ENCODE measurements around the gene VPS50. TPM values are rescaled to one million over a fixed set of nuclear protein-coding genes. Genes with fewer than 3 reads are reported as not detected.

VPS50 gene
- total RNA-seq, 1 donor = 27.4 TPM

GRCh38 chr7:93226310-93226709 lies 5.9 kb upstream of the VPS50 start, which contains the start of gene HEPACAM2:
HEPACAM2 (minus strand) TSS chr7:93226469.
- Histone ChIP-seq H3K27me3 (ENCODE audit: insufficient read depth, low read length) (no peaks in the 10 kb centered on the region), H3K4me1 (ENCODE audit: insufficient read depth, low read length) (peaks cover 5% of the 10 kb centered on the region), H3K9me3 (ENCODE audit: low read depth, low read length) (no peaks in the 10 kb centered on the region), H3K4me3 (ENCODE audit: low read length) (no peak within 1 kb of the TSS)

- no peaks in the 10 kb centered on the region for H3K9me3 ChIP-seq (ENCODE audit: low read depth, low read length)
- peaks cover 14% of the 10 kb centered on the region for H3K4me1 ChIP-seq (ENCODE audit: insufficient read depth, low read length)
- H3K27me3 ChIP-seq (ENCODE audit: insufficient read depth, low read length) = no peaks in the 10 kb centered on the region
- H3K4me3 ChIP-seq (ENCODE audit: low read length) = no peak overlapping the region
Measured at GRCh38 chr7:93228302-93228701, 3.9 kb upstream of the VPS50 start.

- no peaks in the 10 kb centered on the region for H3K9me3 ChIP-seq (ENCODE audit: low read depth, low read length)
- H3K4me3 ChIP-seq (ENCODE audit: low read length) = peak overlapping the region; percentile 84
- no peaks in the 10 kb centered on the region for H3K27me3 ChIP-seq (ENCODE audit: insufficient read depth, low read length)
- peaks cover 14% of the 10 kb centered on the region for H3K4me1 ChIP-seq (ENCODE audit: insufficient read depth, low read length)
Measured at GRCh38 chr7:93231259-93231658, 907 bp upstream of the VPS50 start.

- H3K4me3 ChIP-seq (ENCODE audit: low read length) = peak overlapping the region; percentile 84
- no peaks in the 10 kb centered on the region for H3K9me3 ChIP-seq (ENCODE audit: low read depth, low read length)
- H3K4me1 ChIP-seq (ENCODE audit: insufficient read depth, low read length) = peaks cover 14% of the 10 kb centered on the region
- no peaks in the 10 kb centered on the region for H3K27me3 ChIP-seq (ENCODE audit: insufficient read depth, low read length)
Measured at GRCh38 chr7:93232673-93233018, 480 bp downstream of the VPS50 start.

- H3K9me3 ChIP-seq (ENCODE audit: low read depth, low read length) = no peaks in the 10 kb centered on the region
- H3K27me3 ChIP-seq (ENCODE audit: insufficient read depth, low read length) = no peaks in the 10 kb centered on the region
- no peak overlapping the region for H3K4me3 ChIP-seq (ENCODE audit: low read length)
- H3K4me1 ChIP-seq (ENCODE audit: insufficient read depth, low read length) = peaks cover 11% of the 10 kb centered on the region
Measured at GRCh38 chr7:93235541-93235940, 3.4 kb downstream of the VPS50 start.

- Histone ChIP-seq H3K9me3 (ENCODE audit: low read depth, low read length) (no peaks in the 10 kb centered on the region), H3K4me3 (ENCODE audit: low read length) (no peak overlapping the region), H3K4me1 (ENCODE audit: insufficient read depth, low read length) (no peaks in the 10 kb centered on the region), H3K27me3 (ENCODE audit: insufficient read depth, low read length) (no peaks in the 10 kb centered on the region)
Measured at GRCh38 chr7:93238131-93238530, 6.0 kb downstream of the VPS50 start.

- H3K27me3 ChIP-seq (ENCODE audit: insufficient read depth, low read length) = no peaks in the 10 kb centered on the region
- no peaks in the 10 kb centered on the region for H3K9me3 ChIP-seq (ENCODE audit: low read depth, low read length)
- H3K4me1 ChIP-seq (ENCODE audit: insufficient read depth, low read length) = no peaks in the 10 kb centered on the region
- H3K4me3 ChIP-seq (ENCODE audit: low read length) = no peak overlapping the region
Measured at GRCh38 chr7:93238748-93239147, 6.6 kb downstream of the VPS50 start.

- no peaks in the 10 kb centered on the region for H3K9me3 ChIP-seq (ENCODE audit: low read depth, low read length)
- H3K4me1 ChIP-seq (ENCODE audit: insufficient read depth, low read length) = no peaks in the 10 kb centered on the region
Measured at GRCh38 chr7:93239824-93240223, 7.7 kb downstream of the VPS50 start.

GRCh38 chr7:93242106-93242505 lies 9.9 kb downstream of the VPS50 start:
- H3K4me1 ChIP-seq (ENCODE audit: insufficient read depth, low read length) = no peaks in the 10 kb centered on the region
- no peaks in the 10 kb centered on the region for H3K9me3 ChIP-seq (ENCODE audit: low read depth, low read length)
- no peaks in the 10 kb centered on the region for H3K27me3 ChIP-seq (ENCODE audit: insufficient read depth, low read length)
- H3K4me3 ChIP-seq (ENCODE audit: low read length) = no peak overlapping the region

More at GRCh38 chr7:93239824-93240223, 7.7 kb downstream of the VPS50 start:
- H3K27me3 ChIP-seq (ENCODE audit: insufficient read depth, low read length) = no peaks in the 10 kb centered on the region
- H3K4me3 ChIP-seq (ENCODE audit: low read length) = no peak overlapping the region

- H3K4me3 ChIP-seq (ENCODE audit: low read length) = no peak overlapping the region
- H3K9me3 ChIP-seq (ENCODE audit: low read depth, low read length) = no peaks in the 10 kb centered on the region
- no peaks in the 10 kb centered on the region for H3K4me1 ChIP-seq (ENCODE audit: insufficient read depth, low read length)
- no peaks in the 10 kb centered on the region for H3K27me3 ChIP-seq (ENCODE audit: insufficient read depth, low read length)
Measured at GRCh38 chr7:93245525-93246432, 13.6 kb downstream of the VPS50 start.

- Histone ChIP-seq H3K4me3 (ENCODE audit: low read length) (no peak overlapping the region), H3K4me1 (ENCODE audit: insufficient read depth, low read length) (no peaks in the 10 kb centered on the region), H3K27me3 (ENCODE audit: insufficient read depth, low read length) (no peaks in the 10 kb centered on the region), H3K9me3 (ENCODE audit: low read depth, low read length) (no peaks in the 10 kb centered on the region)
Measured at GRCh38 chr7:93249491-93250148, 17.5 kb downstream of the VPS50 start.

- H3K9me3 ChIP-seq (ENCODE audit: low read depth, low read length) = no peaks in the 10 kb centered on the region
- no peak overlapping the region for H3K4me3 ChIP-seq (ENCODE audit: low read length)
- H3K27me3 ChIP-seq (ENCODE audit: insufficient read depth, low read length) = no peaks in the 10 kb centered on the region
- no peaks in the 10 kb centered on the region for H3K4me1 ChIP-seq (ENCODE audit: insufficient read depth, low read length)
Measured at GRCh38 chr7:93258661-93259060, 26.5 kb downstream of the VPS50 start.

GRCh38 chr7:93262535-93262934 lies 30.4 kb downstream of the VPS50 start:
- no peaks in the 10 kb centered on the region for H3K4me1 ChIP-seq (ENCODE audit: insufficient read depth, low read length)
- no peaks in the 10 kb centered on the region for H3K27me3 ChIP-seq (ENCODE audit: insufficient read depth, low read length)
- H3K9me3 ChIP-seq (ENCODE audit: low read depth, low read length) = no peaks in the 10 kb centered on the region
- no peak overlapping the region for H3K4me3 ChIP-seq (ENCODE audit: low read length)

- Histone ChIP-seq H3K4me1 (ENCODE audit: insufficient read depth, low read length) (no peaks in the 10 kb centered on the region), H3K4me3 (ENCODE audit: low read length) (no peak overlapping the region), H3K27me3 (ENCODE audit: insufficient read depth, low read length) (no peaks in the 10 kb centered on the region), H3K9me3 (ENCODE audit: low read depth, low read length) (no peaks in the 10 kb centered on the region)
Measured at GRCh38 chr7:93265220-93265619, 33.1 kb downstream of the VPS50 start.

GRCh38 chr7:93279541-93279940 lies 47.4 kb downstream of the VPS50 start:
- H3K27me3 ChIP-seq (ENCODE audit: insufficient read depth, low read length) = no peaks in the 10 kb centered on the region
- H3K9me3 ChIP-seq (ENCODE audit: low read depth, low read length) = no peaks in the 10 kb centered on the region
- no peaks in the 10 kb centered on the region for H3K4me1 ChIP-seq (ENCODE audit: insufficient read depth, low read length)
- no peak overlapping the region for H3K4me3 ChIP-seq (ENCODE audit: low read length)
